ENCODE results near the gene TRIML2.
"Not testable (repeated sequence)": the region's sequence is repeated elsewhere in the genome, so short reads cannot be mapped to it uniquely, and the experiment has no call there.

Gene TRIML2

GRCh38 chr4:188106454-188106853 is 2.9 kb downstream of the TRIML2 start:
- no peak for DNase-seq (ENCODE audit: low spot score)

DNA sequence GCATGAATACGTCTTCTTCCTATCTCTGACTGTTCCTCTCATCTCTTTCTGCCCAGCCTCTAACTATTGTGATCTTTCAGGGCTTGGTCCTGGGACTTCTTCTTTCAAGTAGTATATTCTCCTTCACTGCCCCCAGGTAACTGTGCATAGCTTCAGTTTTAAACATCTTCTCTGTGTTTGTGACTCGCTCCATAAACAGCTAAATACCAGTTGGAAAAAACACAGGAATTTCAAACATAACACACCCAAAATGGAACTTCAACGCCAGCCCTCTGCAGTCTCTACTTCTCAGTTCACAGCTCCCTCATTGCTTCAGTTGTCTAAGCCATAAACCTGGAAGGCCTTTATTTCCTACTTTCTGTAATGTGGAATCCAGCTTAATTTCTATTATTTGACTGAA is 16.6 kb downstream of the TRIML2 start:
- DNase-seq (ENCODE audit: low spot score) = no peak

- no peak for DNase-seq (ENCODE audit: low spot score)
Measured at GRCh38 chr4:188086858-188087257, 22.5 kb downstream of the TRIML2 start.

- no peak for DNase-seq (ENCODE audit: low spot score)
Measured at GRCh38 chr4:188082796-188083195, 26.6 kb downstream of the TRIML2 start.

- no peak for DNase-seq (ENCODE audit: low spot score)
Measured at GRCh38 chr4:188078116-188078515, 31.3 kb downstream of the TRIML2 start.

- DNase-seq (ENCODE audit: low spot score) = no peak
Measured at GRCh38 chr4:188076169-188076568, 33.2 kb downstream of the TRIML2 start.

GRCh38 chr4:188061083-188061482 is 48.3 kb downstream of the TRIML2 start:
- DNase-seq (ENCODE audit: low spot score) = no peak

- DNase-seq (ENCODE audit: low spot score) = no peak
Measured at GRCh38 chr4:188053302-188053701, 56.1 kb downstream of the TRIML2 start.

DNA sequence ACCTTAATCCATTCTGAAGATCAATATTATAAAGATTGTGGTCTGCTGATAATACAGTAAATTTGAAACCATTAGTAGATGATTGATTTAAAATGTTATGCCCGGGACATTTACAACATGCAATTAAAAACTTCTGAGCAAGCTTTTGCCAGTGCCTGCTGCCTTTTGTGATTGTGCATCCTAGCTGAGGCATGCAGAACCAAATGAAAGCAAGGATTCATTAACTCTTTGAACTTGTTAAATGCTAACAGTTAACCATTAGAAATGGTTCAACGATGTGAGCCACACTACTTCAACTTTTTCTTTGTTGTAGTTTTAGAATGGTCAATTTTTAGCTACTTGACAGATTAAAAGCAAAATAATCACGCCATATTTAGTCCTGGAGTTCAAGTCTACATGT is 62.7 kb downstream of the TRIML2 start:
- no peak for DNase-seq (ENCODE audit: low spot score)

GRCh38 chr4:188045461-188045860 is 63.9 kb downstream of the TRIML2 start:
- DNase-seq (ENCODE audit: low spot score) = not testable (repeated sequence)

GRCh38 chr4:188043154-188043553 is 66.2 kb downstream of the TRIML2 start:
- no peak for DNase-seq (ENCODE audit: low spot score)

DNA sequence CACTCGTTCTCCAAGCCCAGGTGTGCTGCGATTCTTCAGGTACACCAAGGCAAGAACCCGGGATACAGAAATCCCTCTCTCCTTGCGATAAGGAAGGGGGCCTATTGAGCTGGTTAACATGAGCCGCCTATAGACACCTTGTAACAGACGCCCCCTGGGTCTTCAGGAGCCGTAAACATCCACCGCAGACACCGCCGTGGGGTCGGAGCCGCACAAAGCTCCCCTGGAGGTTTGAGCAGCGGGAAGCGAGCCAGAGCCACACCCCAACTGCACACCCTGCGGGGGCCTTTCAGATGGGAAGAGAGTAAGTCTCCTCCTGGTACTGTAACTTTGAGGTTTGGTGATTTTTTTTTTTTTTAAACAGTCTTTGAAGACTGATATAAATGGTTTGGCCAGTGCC is 67.2 kb downstream of the TRIML2 start:
- no peak for DNase-seq (ENCODE audit: low spot score)

DNA sequence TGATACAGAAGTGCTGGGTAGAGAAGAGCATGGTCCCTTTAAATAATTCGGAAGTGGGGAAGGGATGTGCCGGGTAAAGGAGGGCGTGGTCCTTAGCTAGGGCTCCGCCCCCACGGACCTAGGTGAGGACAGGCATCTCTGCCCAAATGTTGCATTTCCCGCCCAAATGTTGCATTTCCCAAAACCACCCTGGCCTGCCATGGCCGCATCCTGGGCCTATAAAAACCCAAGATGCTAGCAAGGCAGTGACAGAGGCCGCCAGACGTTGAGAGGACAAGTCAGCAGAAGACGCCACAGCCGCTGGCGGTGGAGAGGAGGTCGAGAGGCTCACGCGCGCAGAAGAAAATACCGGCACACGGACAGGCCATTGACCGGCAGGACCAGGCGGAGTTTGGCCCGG is 67.7 kb downstream of the TRIML2 start:
- DNase-seq (ENCODE audit: low spot score) = no peak
